Hepatocyte (in vitro differentiated cells): Measurements from ENCODE around the gene ANO3.

ENCODE experiments used
- EZH2phosphoT487 ChIP-seq: fragments of 200-600 bp; sonication (generic); IDR thresholded peaks from one replicate; pipeline ENCODE4 v1.6.1; 2018; ENCODE audit warnings: antibody characterized with exemption, mild to moderate bottlenecking, low read depth, moderate library complexity; ENCODE audit not compliant: unreplicated experiment, severe bottlenecking
- TF ChIP-seq, protein P1 (sequence below): fragments of 200-600 bp; sonication (generic); IDR thresholded peaks from 2 replicates; pipeline ENCODE4 v1.5.1; 2016; ENCODE audit warnings: antibody characterized with exemption, mild to moderate bottlenecking; ENCODE audit not compliant: poor library complexity

DNA sequence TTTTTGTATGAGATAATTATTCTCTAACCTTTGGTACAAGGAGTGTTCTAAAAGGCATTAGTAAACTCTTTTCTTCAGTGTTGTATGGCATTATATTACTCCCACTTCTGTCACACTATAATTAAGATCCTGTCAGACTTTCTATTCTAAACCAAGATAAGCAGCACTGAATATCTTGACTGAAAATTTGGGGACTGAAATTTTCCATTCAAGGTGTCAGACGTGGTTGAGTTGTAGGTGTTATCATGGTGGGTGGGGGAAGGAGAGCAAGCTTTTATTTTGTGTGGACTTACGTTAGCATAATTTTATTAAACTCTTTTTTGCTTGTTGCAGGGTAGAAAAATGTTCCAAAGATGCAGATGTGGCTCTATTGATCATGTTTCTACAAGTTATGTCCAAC, 217.2 kb downstream of the ANO3 start:
- TF ChIP-seq, protein P1, sequence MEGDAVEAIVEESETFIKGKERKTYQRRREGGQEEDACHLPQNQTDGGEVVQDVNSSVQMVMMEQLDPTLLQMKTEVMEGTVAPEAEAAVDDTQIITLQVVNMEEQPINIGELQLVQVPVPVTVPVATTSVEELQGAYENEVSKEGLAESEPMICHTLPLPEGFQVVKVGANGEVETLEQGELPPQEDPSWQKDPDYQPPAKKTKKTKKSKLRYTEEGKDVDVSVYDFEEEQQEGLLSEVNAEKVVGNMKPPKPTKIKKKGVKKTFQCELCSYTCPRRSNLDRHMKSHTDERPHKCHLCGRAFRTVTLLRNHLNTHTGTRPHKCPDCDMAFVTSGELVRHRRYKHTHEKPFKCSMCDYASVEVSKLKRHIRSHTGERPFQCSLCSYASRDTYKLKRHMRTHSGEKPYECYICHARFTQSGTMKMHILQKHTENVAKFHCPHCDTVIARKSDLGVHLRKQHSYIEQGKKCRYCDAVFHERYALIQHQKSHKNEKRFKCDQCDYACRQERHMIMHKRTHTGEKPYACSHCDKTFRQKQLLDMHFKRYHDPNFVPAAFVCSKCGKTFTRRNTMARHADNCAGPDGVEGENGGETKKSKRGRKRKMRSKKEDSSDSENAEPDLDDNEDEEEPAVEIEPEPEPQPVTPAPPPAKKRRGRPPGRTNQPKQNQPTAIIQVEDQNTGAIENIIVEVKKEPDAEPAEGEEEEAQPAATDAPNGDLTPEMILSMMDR, result no peak
- TF ChIP-seq EZH2phosphoT487, result no peak
